Endothelial cell of umbilical vein (primary cell): ENCODE data around the gene CTTN. TPM values are rescaled to one million over a fixed set of nuclear protein-coding genes. Genes with fewer than 3 reads are reported as not detected.

Source experiments
- BruUV-seq: library from RNA; stranded (reverse); fragments of 400-500 nt; replicated peaks from 2 replicates; lab custom pipeline; 2021; lab: Mats Ljungman, UMichigan
- CTCF ChIA-PET: fragments of 300-600, 350-600 bp; sonication (Branson Sonifier 250); formaldehyde crosslinking; loops from one replicate; lab custom pipeline; 2021; ENCODE audit warnings: antibody characterized with exemption, inconsistent platforms; lab: Charles Lee
- POLR2A ChIA-PET: fragments of 300-600, 350-600 bp; sonication (Branson Sonifier 250); formaldehyde crosslinking; loops from one replicate; lab custom pipeline; 2021; ENCODE audit warnings: antibody characterized with exemption, inconsistent platforms; lab: Charles Lee
- DNase-seq: peaks from one replicate; pipeline ENCODE4 v3.0.0-alpha.2; 2011; ENCODE audit warnings: low read depth, low spot score
- FAIRE-seq: peaks from 2 replicates; lab custom pipeline; 2011; peaks lifted over from hg19 to GRCh38; lab: Jason Lieb, UNC
- H2AFZ ChIP-seq: 2 replicates; pipeline ENCODE4 v1.6.0; 2012; ENCODE audit warnings: low read depth, low read length, control low read depth, inconsistent platforms
- H3K27ac ChIP-seq: 2 replicates; pipeline ENCODE4 v1.5.1; 2011; ENCODE audit warnings: low read depth, mild to moderate bottlenecking, control low read depth, low read length, moderate library complexity; ENCODE audit not compliant: insufficient read depth
- H3K27me3 ChIP-seq, 2 experiments: 2 replicates each; pipeline versions ENCODE4 v1.6.0 to v1.6.1; 2011; ENCODE audit warnings: low read length in 2 of 2, mixed read lengths in 1 of 2; ENCODE audit not compliant: control insufficient read depth in 2 of 2, insufficient read depth in 2 of 2
- H3K36me3 ChIP-seq, 2 experiments: 2 replicates in 1 of 2; 3 replicates in 1 of 2; pipeline ENCODE4 v1.5.1; 2011; ENCODE audit warnings: low read length in 2 of 2, mild to moderate bottlenecking in 1 of 2, moderate library complexity in 1 of 2; ENCODE audit not compliant: control insufficient read depth in 2 of 2, insufficient read depth in 2 of 2; ENCODE audit errors: extremely low read depth in 1 of 2
- H3K4me1 ChIP-seq: 3 replicates; pipeline ENCODE4 v1.5.1; 2011; ENCODE audit warnings: mild to moderate bottlenecking, low read length; ENCODE audit not compliant: control insufficient read depth, insufficient read depth; ENCODE audit errors: extremely low read depth
- H3K4me2 ChIP-seq: 2 replicates; pipeline ENCODE4 v1.6.1; 2011; ENCODE audit warnings: low read length, control low read depth, mixed read lengths; ENCODE audit not compliant: insufficient read depth
- H3K4me3 ChIP-seq, 3 experiments: fragments of 200-600 bp in 1 of 3; sonication (generic), shearing (Covaris generic) in 1 of 3; replicated peaks in 1 of 3; 2 replicates each; pipeline ENCODE4 v1.5.1; 2011 to 2016; ENCODE audit warnings: control low read depth in 3 of 3, low read length in 3 of 3, mild to moderate bottlenecking in 2 of 3, inconsistent platforms in 1 of 3, low read depth in 1 of 3, moderate library complexity in 1 of 3; ENCODE audit not compliant: insufficient read depth in 1 of 3
- H3K79me2 ChIP-seq: 2 replicates; pipeline ENCODE4 v1.6.0; 2012; ENCODE audit warnings: low read length, inconsistent platforms; ENCODE audit not compliant: control insufficient read depth, insufficient read depth
- H3K9ac ChIP-seq: replicated peaks from 2 replicates; pipeline ENCODE3; 2011; ENCODE audit warnings: low read length, control low read depth; ENCODE audit not compliant: insufficient read depth; ENCODE audit errors: extremely low read depth
- H3K9me1 ChIP-seq: replicated peaks from 3 replicates; pipeline ENCODE4 v1.6.0; 2011; ENCODE audit warnings: mild to moderate bottlenecking, low read length; ENCODE audit not compliant: control insufficient read depth, insufficient read depth; ENCODE audit errors: extremely low read depth
- H3K9me3 ChIP-seq: replicated peaks from 2 replicates; pipeline ENCODE4 v1.5.1; 2012; ENCODE audit warnings: low read length, inconsistent platforms; ENCODE audit not compliant: control insufficient read depth, insufficient read depth
- H4K20me1 ChIP-seq: replicated peaks from 2 replicates; pipeline ENCODE3; 2011; ENCODE audit warnings: mild to moderate bottlenecking, low read length; ENCODE audit not compliant: control insufficient read depth, insufficient read depth; ENCODE audit errors: extremely low read depth
- EZH2 ChIP-seq: IDR thresholded peaks from 2 replicates; pipeline ENCODE4 v1.6.1; 2012; ENCODE audit warnings: borderline replicate concordance, low read depth, mild to moderate bottlenecking, moderate library complexity, low read length, inconsistent platforms; ENCODE audit not compliant: severe bottlenecking
- FOS ChIP-seq: IDR thresholded peaks from 2 replicates; pipeline ENCODE4 v1.6.1; 2011; ENCODE audit warnings: mild to moderate bottlenecking, low read length, moderate library complexity, borderline replicate concordance; ENCODE audit not compliant: insufficient read depth
- GATA2 ChIP-seq: IDR thresholded peaks from 2 replicates; pipeline ENCODE4 v1.7.0; 2011; ENCODE audit warnings: low read depth, mild to moderate bottlenecking, moderate library complexity, mixed read lengths, low read length; ENCODE audit not compliant: insufficient read length, insufficient read depth
- JUN ChIP-seq: IDR thresholded peaks from 2 replicates; pipeline ENCODE4 v1.6.1; 2011; ENCODE audit warnings: borderline replicate concordance, low read depth; ENCODE audit not compliant: insufficient read length, insufficient read depth
- MAX ChIP-seq: IDR thresholded peaks from 2 replicates; pipeline ENCODE4 v1.6.1; 2011; ENCODE audit not compliant: insufficient read depth, insufficient read length
- MYC ChIP-seq: IDR thresholded peaks from one replicate; pipeline ENCODE4 v1.6.1; 2011; ENCODE audit warnings: mild to moderate bottlenecking, low read depth, low read length
- POLR2A ChIP-seq: IDR thresholded peaks from 2 replicates; pipeline ENCODE4 v1.6.1; 2012; ENCODE audit warnings: low read depth, mild to moderate bottlenecking, control low read depth, low read length
- POLR2AphosphoS5 ChIP-seq: IDR thresholded peaks from 2 replicates; pipeline ENCODE4 v1.6.1; 2012; ENCODE audit warnings: low read depth, mild to moderate bottlenecking, control low read depth, low read length, moderate library complexity; ENCODE audit not compliant: insufficient read depth
- dilution Hi-C: fragments of 300-500 bp; cut with MboI; formaldehyde crosslinking; loops from one replicate; pipeline ENCODE4 v1.15.0; 2019; ENCODE audit warnings: low sequenced_read_pairs; ENCODE audit not compliant: extremely low pct_ligation_motif_present
- intact Hi-C: fragments of 100-400 bp; cut with micrococcal nuclease; formaldehyde crosslinking; loops from one replicate; pipeline ENCODE4 v1.10.0; 2022
- polyA plus RNA-seq, 4 experiments: library from polyadenylated mRNA; depleted of rRNA in 3 of 4; stranded (reverse) in 3 of 4; unstranded in 1 of 4; fragments of >200 nt; gene quantifications; 2 replicates each; pipeline versions ENCODE4 v1.2.1 to v1.2.3, GENCODE V29; 2011 to 2012; ENCODE audit warnings: missing spikeins in 1 of 4
- total RNA-seq: library from RNA; stranded (reverse); gene quantifications from 2 replicates; pipeline ENCODE4 v1.2.3, GENCODE V29; 2021
- TF ChIP-seq, protein P1 (sequence below), 2 donors: IDR thresholded peaks; 1 replicate in 1 of 2; 2 replicates in 1 of 2; pipeline ENCODE4 v1.5.1; 2011; ENCODE audit warnings: low read length in 2 of 2, mild to moderate bottlenecking in 2 of 2, moderate library complexity in 2 of 2, control low read depth in 1 of 2, inconsistent platforms in 1 of 2, low read depth in 1 of 2; ENCODE audit not compliant: insufficient read depth in 1 of 2; ENCODE audit errors: extremely low read depth in 1 of 2

Gene CTTN
- total and polyA plus RNA-seq, 2 donors (not counting 3 experiments of a cell fraction or from before 2014, with no cell fraction given), result 161 to 330 TPM

DNA sequence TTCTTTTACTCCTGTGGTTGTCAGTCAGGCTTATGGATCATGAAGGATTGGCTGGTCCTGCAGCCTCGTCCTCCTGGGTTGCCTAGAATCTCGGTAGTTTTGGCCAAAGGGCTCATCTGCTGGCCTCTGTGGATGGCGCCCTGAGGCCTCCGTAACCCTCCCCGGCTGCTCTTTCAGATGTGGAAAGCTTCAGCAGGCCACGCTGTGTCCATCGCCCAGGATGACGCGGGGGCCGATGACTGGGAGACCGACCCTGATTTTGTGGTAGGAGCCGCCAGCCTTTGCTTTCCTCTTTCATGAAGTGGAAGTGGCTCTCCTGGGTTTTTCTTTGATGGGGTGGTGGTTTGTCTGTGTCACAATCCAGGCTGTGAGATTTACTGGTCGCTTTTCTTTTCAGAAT lies 8.8 kb downstream of the CTTN start:
- no peak for FAIRE-seq
- intact Hi-C loops (no loop called here), dilution Hi-C loops (no loop called here)
- POLR2A ChIA-PET, result no interaction called here
- Histone ChIP-seq H3K36me3 (peaks cover 43 to 50% of the 10 kb centered on the region in 2 experiments), H3K4me1 (peaks cover 7% of the 10 kb centered on the region), H3K9me3 (no peaks in the 10 kb centered on the region), H3K79me2 (peaks cover 43% of the 10 kb centered on the region), H3K4me3 (no peak overlapping the region), H4K20me1 (peaks cover 3% of the 10 kb centered on the region), H3K4me2 (no peak overlapping the region), H3K9ac (no peak overlapping the region), H3K27ac (no peak overlapping the region), H2AFZ (no peak overlapping the region), H3K9me1 (no peaks in the 10 kb centered on the region), H3K27me3 (no peaks in the 10 kb centered on the region)
- DNase-seq, result no peak
- no peak for TF ChIP-seq MYC
- TF ChIP-seq MAX, result no peak
- no peak for TF ChIP-seq JUN
- TF ChIP-seq POLR2AphosphoS5, result no peak
- TF ChIP-seq EZH2, result no peak
- TF ChIP-seq, protein P1, sequence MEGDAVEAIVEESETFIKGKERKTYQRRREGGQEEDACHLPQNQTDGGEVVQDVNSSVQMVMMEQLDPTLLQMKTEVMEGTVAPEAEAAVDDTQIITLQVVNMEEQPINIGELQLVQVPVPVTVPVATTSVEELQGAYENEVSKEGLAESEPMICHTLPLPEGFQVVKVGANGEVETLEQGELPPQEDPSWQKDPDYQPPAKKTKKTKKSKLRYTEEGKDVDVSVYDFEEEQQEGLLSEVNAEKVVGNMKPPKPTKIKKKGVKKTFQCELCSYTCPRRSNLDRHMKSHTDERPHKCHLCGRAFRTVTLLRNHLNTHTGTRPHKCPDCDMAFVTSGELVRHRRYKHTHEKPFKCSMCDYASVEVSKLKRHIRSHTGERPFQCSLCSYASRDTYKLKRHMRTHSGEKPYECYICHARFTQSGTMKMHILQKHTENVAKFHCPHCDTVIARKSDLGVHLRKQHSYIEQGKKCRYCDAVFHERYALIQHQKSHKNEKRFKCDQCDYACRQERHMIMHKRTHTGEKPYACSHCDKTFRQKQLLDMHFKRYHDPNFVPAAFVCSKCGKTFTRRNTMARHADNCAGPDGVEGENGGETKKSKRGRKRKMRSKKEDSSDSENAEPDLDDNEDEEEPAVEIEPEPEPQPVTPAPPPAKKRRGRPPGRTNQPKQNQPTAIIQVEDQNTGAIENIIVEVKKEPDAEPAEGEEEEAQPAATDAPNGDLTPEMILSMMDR (IDR thresholded peaks at IDR 0.05; ENCODE audit: extremely low read depth in 1 of 2, insufficient read depth in 1 of 2, low read depth in 1 of 2, low read length in 2 of 2), result no peak
- TF ChIP-seq POLR2A, result no peak
- TF ChIP-seq FOS, result no peak
- no peak for TF ChIP-seq GATA2
- BruUV-seq, result no TSS peak
- CTCF ChIA-PET, result no interaction called here
